A549 (cell line): ENCODE measurements around the gene UGT1A10.

Experiments
- JUN ChIP-seq, 2 experiments: fragments of >200 bp; sonication (Bioruptor Twin); formaldehyde crosslinking; IDR thresholded peaks; 2 replicates in 1 of 2; 3 replicates in 1 of 2; pipeline ENCODE4 v1.6.1; 2016 to 2017
- POLR2A ChIP-seq: IDR thresholded peaks from 2 replicates; pipeline ENCODE4 v1.6.1; 2012; ENCODE audit warnings: mild to moderate bottlenecking, low read length
- TP53 ChIP-seq: fragments of 250-450 bp; sonication (Bioruptor Pico); IDR thresholded peaks from 2 replicates; pipeline ENCODE4 v1.5.0; 2021; ENCODE audit warnings: mild to moderate bottlenecking, moderate library complexity
- TF ChIP-seq, protein P1 (sequence below): fragments of 450-650 bp; IDR thresholded peaks from 2 replicates; pipeline ENCODE4 v1.6.1; 2014; ENCODE audit warnings: antibody characterized with exemption
- TF ChIP-seq, protein P2 (sequence below): fragments of >200 bp; sonication (Bioruptor Twin); formaldehyde crosslinking; IDR thresholded peaks from 3 replicates; pipeline ENCODE4 v1.5.1; 2016

DNA sequence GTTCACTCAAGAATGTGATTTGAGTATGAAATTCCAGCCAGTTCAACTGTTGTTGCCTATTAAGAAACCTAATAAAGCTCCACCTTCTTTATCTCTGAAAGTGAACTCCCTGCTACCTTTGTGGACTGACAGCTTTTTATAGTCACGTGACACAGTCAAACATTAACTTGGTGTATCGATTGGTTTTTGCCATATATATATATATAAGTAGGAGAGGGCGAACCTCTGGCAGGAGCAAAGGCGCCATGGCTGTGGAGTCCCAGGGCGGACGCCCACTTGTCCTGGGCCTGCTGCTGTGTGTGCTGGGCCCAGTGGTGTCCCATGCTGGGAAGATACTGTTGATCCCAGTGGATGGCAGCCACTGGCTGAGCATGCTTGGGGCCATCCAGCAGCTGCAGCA lies 123.8 kb downstream of the UGT1A10 start, which contains the start of gene UGT1A1:
- TF ChIP-seq POLR2A (no peak), TP53 (CRISPR knock-in tag) (no peak), JUN (IDR thresholded peaks at IDR 0.05) (no peak)
- TF ChIP-seq, protein P1, sequence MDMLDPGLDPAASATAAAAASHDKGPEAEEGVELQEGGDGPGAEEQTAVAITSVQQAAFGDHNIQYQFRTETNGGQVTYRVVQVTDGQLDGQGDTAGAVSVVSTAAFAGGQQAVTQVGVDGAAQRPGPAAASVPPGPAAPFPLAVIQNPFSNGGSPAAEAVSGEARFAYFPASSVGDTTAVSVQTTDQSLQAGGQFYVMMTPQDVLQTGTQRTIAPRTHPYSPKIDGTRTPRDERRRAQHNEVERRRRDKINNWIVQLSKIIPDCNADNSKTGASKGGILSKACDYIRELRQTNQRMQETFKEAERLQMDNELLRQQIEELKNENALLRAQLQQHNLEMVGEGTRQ, result no peak
- TF ChIP-seq, protein P2, sequence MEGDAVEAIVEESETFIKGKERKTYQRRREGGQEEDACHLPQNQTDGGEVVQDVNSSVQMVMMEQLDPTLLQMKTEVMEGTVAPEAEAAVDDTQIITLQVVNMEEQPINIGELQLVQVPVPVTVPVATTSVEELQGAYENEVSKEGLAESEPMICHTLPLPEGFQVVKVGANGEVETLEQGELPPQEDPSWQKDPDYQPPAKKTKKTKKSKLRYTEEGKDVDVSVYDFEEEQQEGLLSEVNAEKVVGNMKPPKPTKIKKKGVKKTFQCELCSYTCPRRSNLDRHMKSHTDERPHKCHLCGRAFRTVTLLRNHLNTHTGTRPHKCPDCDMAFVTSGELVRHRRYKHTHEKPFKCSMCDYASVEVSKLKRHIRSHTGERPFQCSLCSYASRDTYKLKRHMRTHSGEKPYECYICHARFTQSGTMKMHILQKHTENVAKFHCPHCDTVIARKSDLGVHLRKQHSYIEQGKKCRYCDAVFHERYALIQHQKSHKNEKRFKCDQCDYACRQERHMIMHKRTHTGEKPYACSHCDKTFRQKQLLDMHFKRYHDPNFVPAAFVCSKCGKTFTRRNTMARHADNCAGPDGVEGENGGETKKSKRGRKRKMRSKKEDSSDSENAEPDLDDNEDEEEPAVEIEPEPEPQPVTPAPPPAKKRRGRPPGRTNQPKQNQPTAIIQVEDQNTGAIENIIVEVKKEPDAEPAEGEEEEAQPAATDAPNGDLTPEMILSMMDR, result no peak
